GM23338 (cell line): ENCODE results near the gene HLA-DMB. TPM values are rescaled to one million over a fixed set of nuclear protein-coding genes. Genes with fewer than 3 reads are reported as not detected.

Source experiments
- ATAC-seq: fragments of 200-7000 bp; cut with Tn5 transposase; 3 replicates; pipeline ENCODE4 v1.9.1; 2020
- DNase-seq: peaks from one replicate; pipeline ENCODE4 v3.0.0-alpha.2; 2015; ENCODE audit warnings: low spot score
- H2AFZ ChIP-seq: fragments of 200-600 bp; sonication (generic); 2 replicates; pipeline ENCODE4 v1.8.0; 2016; ENCODE audit warnings: antibody characterized with exemption, mild to moderate bottlenecking, moderate library complexity
- H3F3A ChIP-seq: fragments of 200-600 bp; sonication (generic); replicated peaks from 2 replicates; pipeline ENCODE4 v1.8.0; 2017; ENCODE audit warnings: antibody characterized with exemption, mixed run types, low read depth
- H3K27ac ChIP-seq: fragments of 200-600 bp; sonication (generic); 2 replicates; pipeline ENCODE4 v1.6.1; 2016; ENCODE audit warnings: low read depth
- H3K27me3 ChIP-seq: fragments of 200-600 bp; sonication (generic); 2 replicates; pipeline ENCODE4 v1.8.0; 2016; ENCODE audit warnings: mild to moderate bottlenecking, mixed run types, moderate library complexity; ENCODE audit not compliant: insufficient read depth
- H3K36me3 ChIP-seq: fragments of 200-600 bp; sonication (generic); 2 replicates; pipeline ENCODE4 v1.8.0; 2016; ENCODE audit warnings: mild to moderate bottlenecking; ENCODE audit not compliant: insufficient read depth
- H3K4me1 ChIP-seq: fragments of 200-600 bp; sonication (generic); 2 replicates; pipeline ENCODE4 v1.8.0; 2016; ENCODE audit warnings: mild to moderate bottlenecking, moderate library complexity; ENCODE audit not compliant: insufficient read depth
- H3K4me2 ChIP-seq: fragments of 200-600 bp; sonication (generic); 2 replicates; pipeline ENCODE4 v1.7.1; 2017; ENCODE audit warnings: mixed run types
- H3K4me3 ChIP-seq: fragments of 200-600 bp; sonication (generic); 2 replicates; pipeline ENCODE4 v1.6.1; 2016; ENCODE audit warnings: mixed run types
- H3K79me2 ChIP-seq: fragments of 200-600 bp; sonication (generic); replicated peaks from 2 replicates; pipeline ENCODE4 v1.8.0; 2017; ENCODE audit warnings: mild to moderate bottlenecking; ENCODE audit not compliant: insufficient read depth
- H3K9me2 ChIP-seq: fragments of 200-600 bp; sonication (generic); 2 replicates; pipeline ENCODE4 v1.8.0; 2017; ENCODE audit not compliant: insufficient read depth
- H4K20me1 ChIP-seq: fragments of 200-600 bp; sonication (generic); replicated peaks from 2 replicates; pipeline ENCODE4 v1.8.0; 2017; ENCODE audit warnings: mild to moderate bottlenecking; ENCODE audit not compliant: insufficient read depth
- H3K27ac Mint-ChIP-seq: 2 replicates; pipeline ENCODE4 v1.8.0; 2020; ENCODE audit warnings: inconsistent platforms, mild to moderate bottlenecking, moderate library complexity, mixed read lengths
- H3K27me3 Mint-ChIP-seq: 3 replicates; pipeline ENCODE4 v1.8.0; 2022; ENCODE audit warnings: low read depth, mild to moderate bottlenecking, moderate library complexity, mixed read lengths, inconsistent platforms; ENCODE audit not compliant: insufficient read depth, poor library complexity
- H3K36me3 Mint-ChIP-seq: 3 replicates; pipeline ENCODE4 v1.8.0; 2021; ENCODE audit warnings: low read depth, mild to moderate bottlenecking, inconsistent platforms, moderate library complexity, mixed read lengths
- H3K4me1 Mint-ChIP-seq: 3 replicates; pipeline ENCODE4 v1.8.0; 2020; ENCODE audit warnings: mild to moderate bottlenecking, inconsistent platforms, mixed read lengths
- H3K4me3 Mint-ChIP-seq: 3 replicates; pipeline ENCODE4 v1.8.0; 2021; ENCODE audit warnings: moderate library complexity, mild to moderate bottlenecking, inconsistent platforms, mixed read lengths
- H3K9me3 Mint-ChIP-seq: 3 replicates; pipeline ENCODE4 v1.8.0; 2020; ENCODE audit warnings: moderate library complexity, mild to moderate bottlenecking, inconsistent platforms, mixed read lengths
- CREB1 ChIP-seq: fragments of 250-450 bp; sonication (Bioruptor Pico); IDR thresholded peaks from 2 replicates; pipeline ENCODE4 v1.5.0; 2020; ENCODE audit warnings: low read depth, mild to moderate bottlenecking, moderate library complexity
- EZH2 ChIP-seq: fragments of 200-600 bp; sonication (generic); IDR thresholded peaks from one replicate; pipeline ENCODE4 v1.8.0; 2017; ENCODE audit warnings: antibody characterized with exemption, mild to moderate bottlenecking, low read depth; ENCODE audit not compliant: unreplicated experiment
- JUNB ChIP-seq: IDR thresholded peaks from one replicate; pipeline ENCODE4 v1.6.1; 2016; ENCODE audit warnings: antibody characterized with exemption; ENCODE audit not compliant: unreplicated experiment
- NANOG ChIP-seq: IDR thresholded peaks from 2 replicates; pipeline ENCODE4 v1.6.1; 2016; ENCODE audit warnings: antibody characterized with exemption, borderline replicate concordance
- POLR2AphosphoS5 ChIP-seq: IDR thresholded peaks from 2 replicates; pipeline ENCODE4 v1.6.1; 2016; ENCODE audit warnings: antibody characterized with exemption, low read depth
- ZNF114 ChIP-seq: fragments of 250-450 bp; sonication (Bioruptor Pico); IDR thresholded peaks from 2 replicates; pipeline ENCODE4 v1.5.0; 2020; ENCODE audit warnings: mild to moderate bottlenecking, moderate library complexity
- ZNF331 ChIP-seq: fragments of 250-450 bp; sonication (Bioruptor Pico); IDR thresholded peaks from 2 replicates; pipeline ENCODE4 v1.5.0; 2020; ENCODE audit warnings: low read depth, mild to moderate bottlenecking, moderate library complexity
- ZNF462 ChIP-seq: fragments of 250-450 bp; sonication (Bioruptor Pico); IDR thresholded peaks from 2 replicates; pipeline ENCODE4 v1.5.0; 2020; ENCODE audit warnings: mild to moderate bottlenecking, moderate library complexity
- polyA plus RNA-seq: library from polyadenylated mRNA; unstranded; fragments of >200 nt; fragmentation: Nextera tagmentation; extraction: Ambion mirVana; gene quantifications from 2 replicates; pipeline ENCODE4 v1.2.1, GENCODE V29; 2016
- total RNA-seq: library from RNA; depleted of rRNA; stranded (reverse); fragments of >200 nt; shearing (Covaris generic); gene quantifications from 2 replicates; pipeline ENCODE4 v1.2.3, GENCODE V29; 2014
- TF ChIP-seq, protein P1 (sequence below): IDR thresholded peaks from 2 replicates; pipeline ENCODE4 v1.6.1; 2016; ENCODE audit warnings: antibody characterized with exemption

HLA-DMB gene
- total and polyA plus RNA-seq, 2 experiments from 2014 or later, result 0.70 to 1.6 TPM

DNA sequence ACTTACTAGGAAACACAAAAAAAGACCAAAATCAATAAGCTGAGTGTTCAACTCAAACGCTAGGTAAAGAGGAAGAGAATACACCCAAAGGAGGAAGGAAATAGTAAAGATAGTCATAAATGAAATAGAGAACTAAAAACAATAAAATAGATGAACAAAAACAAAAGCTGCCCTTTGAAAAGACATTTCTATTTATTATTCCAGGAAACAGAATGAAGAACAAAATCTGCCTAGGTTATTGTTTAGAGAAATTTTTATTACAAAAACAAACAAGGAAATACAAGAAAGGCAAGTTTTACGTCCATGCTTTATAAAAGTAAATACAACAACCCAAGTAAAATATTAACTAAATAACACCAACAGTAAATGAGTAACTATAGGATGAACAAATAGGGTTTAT, 20.1 kb downstream of the HLA-DMB start (continued):
- TF ChIP-seq ZNF331 (CRISPR knock-in tag) (no peak), POLR2AphosphoS5 (no peak), JUNB (no peak), ZNF462 (CRISPR knock-in tag) (no peak), CREB1 (CRISPR knock-in tag) (no peak), NANOG (no peak)
- TF ChIP-seq, protein P1, sequence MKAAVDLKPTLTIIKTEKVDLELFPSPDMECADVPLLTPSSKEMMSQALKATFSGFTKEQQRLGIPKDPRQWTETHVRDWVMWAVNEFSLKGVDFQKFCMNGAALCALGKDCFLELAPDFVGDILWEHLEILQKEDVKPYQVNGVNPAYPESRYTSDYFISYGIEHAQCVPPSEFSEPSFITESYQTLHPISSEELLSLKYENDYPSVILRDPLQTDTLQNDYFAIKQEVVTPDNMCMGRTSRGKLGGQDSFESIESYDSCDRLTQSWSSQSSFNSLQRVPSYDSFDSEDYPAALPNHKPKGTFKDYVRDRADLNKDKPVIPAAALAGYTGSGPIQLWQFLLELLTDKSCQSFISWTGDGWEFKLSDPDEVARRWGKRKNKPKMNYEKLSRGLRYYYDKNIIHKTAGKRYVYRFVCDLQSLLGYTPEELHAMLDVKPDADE, result no peak

GRCh38 chr6:32912951-32913350, 27.9 kb downstream of the HLA-DMB start:
- Histone ChIP-seq H3K79me2 (no peaks in the 10 kb centered on the region), H3K4me2 (no peak overlapping the region), H3F3A (no peaks in the 10 kb centered on the region), H4K20me1 (no peaks in the 10 kb centered on the region), H2AFZ (no peak overlapping the region), H3K4me3 (no peak overlapping the region), H3K36me3 (no peaks in the 10 kb centered on the region), H3K9me2 (no peaks in the 10 kb centered on the region), H3K27me3 (no peaks in the 10 kb centered on the region), H3K4me1 (no peaks in the 10 kb centered on the region), H3K27ac (no peak overlapping the region)
- no peaks in the 10 kb centered on the region for H3K4me1 Mint-ChIP-seq
- no peaks in the 10 kb centered on the region for H3K9me3 Mint-ChIP-seq
- DNase-seq (no peak), ATAC-seq (no peak)
- TF ChIP-seq ZNF114 (CRISPR knock-in tag) (no peak), EZH2 (no peak)
- H3K4me3 Mint-ChIP-seq, result no peak overlapping the region
- H3K36me3 Mint-ChIP-seq, result no peaks in the 10 kb centered on the region
- no peak overlapping the region for H3K27ac Mint-ChIP-seq
- peaks cover 2% of the 10 kb centered on the region for H3K27me3 Mint-ChIP-seq
